ENCODE results near the gene KIF21B. TPM values are rescaled to one million over a fixed set of nuclear protein-coding genes. Genes with fewer than 3 reads are reported as not detected.

KIF21B gene
- total and polyA plus RNA-seq, 4 experiments from 2014 or later = 0.55 to 94.7 (median 50.4) TPM

- H3K36me3 Mint-ChIP-seq = peaks cover 6 to 24% of the 10 kb centered on the region in 2 donors
- peaks cover 100% of the 10 kb centered on the region for H3K4me1 ChIP-seq (ENCODE audit: insufficient read depth, low read length)
- H3K36me3 ChIP-seq (ENCODE audit: insufficient read depth, low read length) = no peaks in the 10 kb centered on the region
- no peaks in the 10 kb centered on the region for H3K27me3 ChIP-seq (ENCODE audit: insufficient read depth, low read length)
- no peaks in the 10 kb centered on the region for H3K27me3 Mint-ChIP-seq
- no peak overlapping the region for H3K4me3 ChIP-seq (ENCODE audit: low read length in 2 of 2)
- peak overlapping the region; percentile 25 to 95 (median 80) for H3K27ac Mint-ChIP-seq
- peak overlapping the region in 5 of 8 donors; percentile 21 to 75 (median 46) for H3K4me3 Mint-ChIP-seq
- no peak overlapping the region for H3K27ac ChIP-seq (ENCODE audit: low read depth, low read length)
- DNase-seq = no peak
- no peaks in the 10 kb centered on the region for H3K9me3 Mint-ChIP-seq
- intact Hi-C loops (cut with micrococcal nuclease) = no loop called here
- ChIA-PET CTCF (ENCODE audit: partially characterized antibody) (interaction anchor here (1.0 to 11.4 kb wide), 7 partner anchors 9 to 44 kb away, joined by 3 to 95 read pairs (median 4); no protein-coding TSS in a partner anchor), POLR2A (ENCODE audit: partially characterized antibody) (interaction anchor here (1.5 to 2.2 kb wide), 4 partner anchors 8 to 41 kb away, joined by 4 to 8 read pairs (median 6); partner anchors contain the start of gene KIF21B)
- H3K9me3 ChIP-seq (ENCODE audit: control insufficient read depth in 1 of 2, low read length in 2 of 2) = no peaks in the 10 kb centered on the region
- peaks cover 70 to 98% (median 85%) of the 10 kb centered on the region in 4 donors for H3K4me1 Mint-ChIP-seq
These were observed 7.3 kb downstream of the KIF21B start for GRCh38 chr1:201016211-201016651.

- ChIA-PET POLR2A (ENCODE audit: partially characterized antibody) (interaction anchor here (1.5 to 2.2 kb wide), 4 partner anchors 8 to 40 kb away, joined by 4 to 8 read pairs (median 6); partner anchors contain the start of gene KIF21B), CTCF (ENCODE audit: partially characterized antibody) (interaction anchor here (1.0 to 11.4 kb wide), 9 partner anchors 10 to 43 kb away, joined by 3 to 95 read pairs (median 4); no protein-coding TSS in a partner anchor)
- Histone ChIP-seq H3K36me3 (ENCODE audit: insufficient read depth, low read length) (no peaks in the 10 kb centered on the region), H3K9me3 (ENCODE audit: control insufficient read depth in 1 of 2, low read length in 2 of 2) (no peaks in the 10 kb centered on the region), H3K27me3 (ENCODE audit: insufficient read depth, low read length) (no peaks in the 10 kb centered on the region), H3K4me1 (ENCODE audit: insufficient read depth, low read length) (peaks cover 100% of the 10 kb centered on the region), H3K4me3 (ENCODE audit: low read length in 2 of 2) (no peak overlapping the region), H3K27ac (ENCODE audit: low read depth, low read length) (no peak overlapping the region)
- Mint-ChIP-seq H3K36me3 (peaks cover 8 to 26% of the 10 kb centered on the region in 2 donors), H3K4me1 (peaks cover 69 to 96% (median 84%) of the 10 kb centered on the region in 4 donors), H3K4me3 (peak overlapping the region in 7 of 8 donors; percentile 12 to 75 (median 54)), H3K27ac (peak overlapping the region; percentile 61 to 95 (median 80)), H3K9me3 (no peaks in the 10 kb centered on the region), H3K27me3 (no peaks in the 10 kb centered on the region)
- intact Hi-C loops (cut with micrococcal nuclease) = no loop called here
- no peak for DNase-seq
These were observed 7.9 kb downstream of the KIF21B start for GRCh38 chr1:201015551-201016091.

- H3K9me3 Mint-ChIP-seq = no peaks in the 10 kb centered on the region
- H3K27ac Mint-ChIP-seq = peak overlapping the region in 2 of 7 donors; percentile 57 to 60
- CTCF ChIA-PET (ENCODE audit: partially characterized antibody) = interaction anchor here (1.1 to 11.4 kb wide), 7 partner anchors 10 to 43 kb away, joined by 3 to 95 read pairs (median 4); no protein-coding TSS in a partner anchor
- DNase-seq = no peak
- H3K27me3 Mint-ChIP-seq = no peaks in the 10 kb centered on the region
- Histone ChIP-seq H3K27ac (ENCODE audit: low read depth, low read length) (no peak overlapping the region), H3K9me3 (ENCODE audit: control insufficient read depth in 1 of 2, low read length in 2 of 2) (no peaks in the 10 kb centered on the region), H3K27me3 (ENCODE audit: insufficient read depth, low read length) (no peaks in the 10 kb centered on the region), H3K36me3 (ENCODE audit: insufficient read depth, low read length) (no peaks in the 10 kb centered on the region), H3K4me3 (ENCODE audit: low read length in 2 of 2) (no peak overlapping the region), H3K4me1 (ENCODE audit: insufficient read depth, low read length) (peaks cover 100% of the 10 kb centered on the region)
- POLR2A ChIA-PET (ENCODE audit: partially characterized antibody) = interaction anchor here (1.5 to 2.2 kb wide), 2 partner anchors 9 to 11 kb away, joined by 6 to 8 read pairs; partner anchors contain the start of gene KIF21B
- H3K36me3 Mint-ChIP-seq = peaks cover 8 to 27% of the 10 kb centered on the region in 2 donors
- H3K4me3 Mint-ChIP-seq = peak overlapping the region in 1 of 8 donors; percentile 54
- peaks cover 63 to 94% (median 79%) of the 10 kb centered on the region in 4 donors for H3K4me1 Mint-ChIP-seq
- intact Hi-C loops (cut with micrococcal nuclease) = no loop called here
These were observed 8.7 kb downstream of the KIF21B start for GRCh38 chr1:201014816-201015200.

GRCh38 chr1:201013991-201014815, 9.3 kb downstream of the KIF21B start:
- CTCF ChIA-PET (ENCODE audit: partially characterized antibody) = interaction anchor here (1.4 to 11.4 kb wide), 4 partner anchors 11 to 42 kb away, joined by 4 to 95 read pairs (median 14); no protein-coding TSS in a partner anchor
- H3K36me3 ChIP-seq (ENCODE audit: insufficient read depth, low read length) = no peaks in the 10 kb centered on the region
- peaks cover 100% of the 10 kb centered on the region for H3K4me1 ChIP-seq (ENCODE audit: insufficient read depth, low read length)
- intact Hi-C loops (cut with micrococcal nuclease) = no loop called here
- peaks cover 63 to 94% (median 79%) of the 10 kb centered on the region in 4 donors for H3K4me1 Mint-ChIP-seq
- no peaks in the 10 kb centered on the region for H3K9me3 Mint-ChIP-seq
- H3K4me3 Mint-ChIP-seq = peak overlapping the region in 1 of 8 donors; percentile 54
- no peak overlapping the region for H3K27ac ChIP-seq (ENCODE audit: low read depth, low read length)
- no peak for DNase-seq
- no peaks in the 10 kb centered on the region for H3K27me3 ChIP-seq (ENCODE audit: insufficient read depth, low read length)
- H3K27ac Mint-ChIP-seq = peak overlapping the region in 2 of 7 donors; percentile 53 to 57
- peaks cover 8 to 30% of the 10 kb centered on the region in 2 donors for H3K36me3 Mint-ChIP-seq
- H3K27me3 Mint-ChIP-seq = no peaks in the 10 kb centered on the region
- H3K4me3 ChIP-seq (ENCODE audit: low read length in 2 of 2) = no peak overlapping the region
- POLR2A ChIA-PET (ENCODE audit: partially characterized antibody) = no interaction called here
- no peaks in the 10 kb centered on the region for H3K9me3 ChIP-seq (ENCODE audit: control insufficient read depth in 1 of 2, low read length in 2 of 2)

GRCh38 chr1:201013031-201013485, 10.5 kb downstream of the KIF21B start:
- Histone ChIP-seq H3K4me3 (ENCODE audit: low read length in 2 of 2) (no peak overlapping the region), H3K27ac (ENCODE audit: low read depth, low read length) (no peak overlapping the region), H3K27me3 (ENCODE audit: insufficient read depth, low read length) (no peaks in the 10 kb centered on the region), H3K36me3 (ENCODE audit: insufficient read depth, low read length) (peaks cover 5% of the 10 kb centered on the region), H3K4me1 (ENCODE audit: insufficient read depth, low read length) (peaks cover 100% of the 10 kb centered on the region), H3K9me3 (ENCODE audit: control insufficient read depth in 1 of 2, low read length in 2 of 2) (no peaks in the 10 kb centered on the region)
- Mint-ChIP-seq H3K27me3 (no peaks in the 10 kb centered on the region), H3K27ac (peak overlapping the region; percentile 35 to 88 (median 73)), H3K36me3 (peaks cover 8 to 37% of the 10 kb centered on the region in 2 donors), H3K4me1 (peaks cover 60 to 88% (median 76%) of the 10 kb centered on the region in 4 donors), H3K9me3 (no peaks in the 10 kb centered on the region), H3K4me3 (peak overlapping the region in 6 of 8 donors; percentile 17 to 60 (median 36))
- DNase-seq = no peak
- CTCF ChIA-PET (ENCODE audit: partially characterized antibody) = interaction anchor here (0.6 to 11.4 kb wide), 4 partner anchors 9 to 1013 kb away, joined by 3 to 95 read pairs (median 12); no protein-coding TSS in a partner anchor
- intact Hi-C loops (cut with micrococcal nuclease) = no loop called here
- POLR2A ChIA-PET (ENCODE audit: partially characterized antibody) = no interaction called here

- POLR2A ChIA-PET (ENCODE audit: partially characterized antibody) = interaction anchor here (1.0 to 1.7 kb wide), 3 partner anchors 8 to 15 kb away, joined by 3 to 6 read pairs (median 3); no protein-coding TSS in a partner anchor
- DNase-seq = no peak
- Histone ChIP-seq H3K4me1 (ENCODE audit: insufficient read depth, low read length) (peaks cover 94% of the 10 kb centered on the region), H3K27ac (ENCODE audit: low read depth, low read length) (no peak overlapping the region), H3K27me3 (ENCODE audit: insufficient read depth, low read length) (no peaks in the 10 kb centered on the region), H3K9me3 (ENCODE audit: control insufficient read depth in 1 of 2, low read length in 2 of 2) (no peaks in the 10 kb centered on the region), H3K36me3 (ENCODE audit: insufficient read depth, low read length) (peaks cover 6% of the 10 kb centered on the region), H3K4me3 (ENCODE audit: low read length in 2 of 2) (no peak overlapping the region)
- H3K27me3 Mint-ChIP-seq = no peaks in the 10 kb centered on the region
- H3K4me3 Mint-ChIP-seq = peak overlapping the region in 3 of 8 donors; percentile 22 to 46 (median 24)
- H3K36me3 Mint-ChIP-seq = peaks cover 8 to 37% of the 10 kb centered on the region in 2 donors
- CTCF ChIA-PET (ENCODE audit: partially characterized antibody) = interaction anchor here (1.1 to 4.3 kb wide), 3 partner anchors 10 to 31 kb away, joined by 3 to 21 read pairs (median 3); no protein-coding TSS in a partner anchor
- intact Hi-C loops (cut with micrococcal nuclease) = no loop called here
- no peaks in the 10 kb centered on the region for H3K9me3 Mint-ChIP-seq
- peaks cover 54 to 74% (median 63%) of the 10 kb centered on the region in 4 donors for H3K4me1 Mint-ChIP-seq
- peak overlapping the region; percentile 3 to 93 (median 54) for H3K27ac Mint-ChIP-seq
These were observed 11.9 kb downstream of the KIF21B start for GRCh38 chr1:201011616-201012015.

All from CD4-positive, alpha-beta memory T cell (primary cell).